Neural cell (in vitro differentiated cells): ENCODE data around the gene NEBL. TPM values are rescaled to one million over a fixed set of nuclear protein-coding genes. Genes with fewer than 3 reads are reported as not detected.

Experiments used
- H2AFZ ChIP-seq: fragments of 200-600, 300-800 bp; sonication (generic), shearing (Covaris generic); 2 replicates; pipeline ENCODE4 v1.6.0; 2014; ENCODE audit warnings: low read depth, mild to moderate bottlenecking, antibody characterized with exemption, low read length, moderate library complexity
- H3F3A ChIP-seq: fragments of 200-600 bp; shearing (Covaris generic); 2 replicates; pipeline ENCODE4 v1.6.1; 2016; ENCODE audit warnings: mild to moderate bottlenecking, moderate library complexity, mixed read lengths, antibody characterized with exemption, low read length; ENCODE audit not compliant: insufficient read depth, poor library complexity, severe bottlenecking
- H3K27ac ChIP-seq: fragments of 200-600, 300-800 bp; sonication (generic), shearing (Covaris generic); 2 replicates; pipeline ENCODE4 v1.5.1; 2014; ENCODE audit warnings: mild to moderate bottlenecking, low read length, moderate library complexity
- H3K27me3 ChIP-seq: fragments of 300-800, 200-600 bp; sonication (generic), shearing (Covaris generic); 2 replicates; pipeline ENCODE4 v1.6.0; 2014; ENCODE audit warnings: mild to moderate bottlenecking, low read depth, low read length, moderate library complexity; ENCODE audit not compliant: insufficient read depth
- H3K36me3 ChIP-seq: fragments of 300-800, 200-600 bp; sonication (generic), shearing (Covaris generic); 2 replicates; pipeline ENCODE4 v1.5.1; 2014; ENCODE audit warnings: mild to moderate bottlenecking, antibody characterized with exemption, low read length, moderate library complexity; ENCODE audit not compliant: insufficient read depth
- H3K4me2 ChIP-seq: fragments of 300-800, 200-600 bp; sonication (generic), shearing (Covaris generic); 2 replicates; pipeline ENCODE4 v1.6.0; 2014; ENCODE audit warnings: mild to moderate bottlenecking, low read length
- H3K4me3 ChIP-seq: fragments of 300-800, 200-600 bp; sonication (generic), shearing (Covaris generic); 2 replicates; pipeline ENCODE4 v1.5.1; 2014; ENCODE audit warnings: mild to moderate bottlenecking, low read length, moderate library complexity
- H3K79me2 ChIP-seq: fragments of 200-600 bp; shearing (Covaris generic); replicated peaks from 2 replicates; pipeline ENCODE4 v1.6.0; 2014; ENCODE audit warnings: mild to moderate bottlenecking, low read length, moderate library complexity; ENCODE audit not compliant: insufficient read depth
- H3K9ac ChIP-seq: fragments of 300-800, 200-600 bp; sonication (generic), shearing (Covaris generic); 2 replicates; pipeline ENCODE4 v1.6.1; 2016; ENCODE audit warnings: mild to moderate bottlenecking, low read length, mixed read lengths
- H3K9me2 ChIP-seq: fragments of 200-600 bp; shearing (Covaris generic); 2 replicates; pipeline ENCODE4 v1.6.1; 2016; ENCODE audit warnings: mild to moderate bottlenecking, low read length, mixed read lengths; ENCODE audit not compliant: insufficient read depth
- H3K9me3 ChIP-seq: fragments of 200-600, 300-800 bp; sonication (generic), shearing (Covaris generic); 2 replicates; pipeline ENCODE4 v1.6.1; 2016; ENCODE audit warnings: mild to moderate bottlenecking, mixed run types, low read length, moderate library complexity, mixed read lengths
- H4K20me1 ChIP-seq: fragments of 200-600 bp; shearing (Covaris generic); 2 replicates; pipeline ENCODE4 v1.6.1; 2016; ENCODE audit warnings: mild to moderate bottlenecking, mixed run types; ENCODE audit not compliant: insufficient read depth
- CTCF ChIP-seq: fragments of 450-650 bp; IDR thresholded peaks from 2 replicates; pipeline ENCODE4 v1.5.1; 2014; ENCODE audit warnings: antibody characterized with exemption, mild to moderate bottlenecking, moderate library complexity; ENCODE audit not compliant: poor library complexity, severe bottlenecking
- EP300 ChIP-seq: fragments of 450-650 bp; conservative IDR thresholded peaks from 2 replicates; pipeline ENCODE4 v1.6.1; 2014; ENCODE audit warnings: antibody characterized with exemption, mild to moderate bottlenecking, moderate library complexity; ENCODE audit not compliant: poor library complexity, severe bottlenecking
- EZH2 ChIP-seq: fragments of 200-600, 300-800 bp; shearing (Covaris generic), sonication (generic); IDR thresholded peaks from 2 replicates; pipeline ENCODE4 v1.6.1; 2014; ENCODE audit warnings: antibody characterized with exemption, low read length, borderline replicate concordance, mild to moderate bottlenecking; ENCODE audit not compliant: insufficient read depth, poor library complexity, severe bottlenecking
- MXI1 ChIP-seq: fragments of 450-650 bp; conservative IDR thresholded peaks from 2 replicates; pipeline ENCODE4 v1.6.1; 2014; ENCODE audit warnings: antibody characterized with exemption, mild to moderate bottlenecking; ENCODE audit not compliant: poor library complexity, severe bottlenecking
- POLR2AphosphoS5 ChIP-seq: IDR thresholded peaks from 2 replicates; pipeline ENCODE4 v1.6.1; 2012
- RAD21 ChIP-seq: fragments of 450-650 bp; conservative IDR thresholded peaks from 2 replicates; pipeline ENCODE4 v1.6.1; 2014; ENCODE audit warnings: antibody characterized with exemption, mild to moderate bottlenecking, moderate library complexity
- REST ChIP-seq: IDR thresholded peaks from 2 replicates; pipeline ENCODE4 v1.6.1; 2012; ENCODE audit warnings: borderline replicate concordance
- SMC3 ChIP-seq: fragments of 450-650 bp; conservative IDR thresholded peaks from 2 replicates; pipeline ENCODE4 v1.6.1; 2014; ENCODE audit warnings: antibody characterized with exemption, mild to moderate bottlenecking, moderate library complexity; ENCODE audit not compliant: poor library complexity
- TAF1 ChIP-seq: IDR thresholded peaks from 2 replicates; pipeline ENCODE4 v1.6.1; 2012; ENCODE audit warnings: low read depth
- polyA plus RNA-seq: library from polyadenylated mRNA; depleted of rRNA; stranded (reverse); fragments of >200 nt; gene quantifications from 2 replicates; pipeline ENCODE4 v1.2.3, GENCODE V29; 2014

NEBL gene
- polyA plus RNA-seq, 1 donor from 2014 or later, result 16.3 TPM

GRCh38 chr10:20836401-20836800, 60.7 kb downstream of the NEBL start:
- Histone ChIP-seq H3K9me3 (no peaks in the 10 kb centered on the region), H3F3A (no peaks in the 10 kb centered on the region), H3K4me3 (no peak overlapping the region), H3K4me2 (no peak overlapping the region), H4K20me1 (no peaks in the 10 kb centered on the region), H3K36me3 (no peaks in the 10 kb centered on the region), H3K9me2 (no peaks in the 10 kb centered on the region), H3K79me2 (no peaks in the 10 kb centered on the region), H2AFZ (no peak overlapping the region), H3K27ac (no peak overlapping the region), H3K9ac (no peak overlapping the region), H3K27me3 (no peaks in the 10 kb centered on the region)
- no peak for TF ChIP-seq SMC3
- TF ChIP-seq REST, result no peak
- no peak for TF ChIP-seq EZH2
- TF ChIP-seq RAD21, result no peak
- TF ChIP-seq CTCF, result no peak

GRCh38 chr10:20835335-20835734, 61.8 kb downstream of the NEBL start:
- H4K20me1 ChIP-seq, result no peaks in the 10 kb centered on the region
- H3K9ac ChIP-seq, result no peak overlapping the region
- no peaks in the 10 kb centered on the region for H3K79me2 ChIP-seq
- no peak overlapping the region for H3K4me2 ChIP-seq
- no peaks in the 10 kb centered on the region for H3K9me2 ChIP-seq
- H2AFZ ChIP-seq, result no peak overlapping the region
- H3K4me3 ChIP-seq, result no peak overlapping the region
- H3K27ac ChIP-seq, result no peak overlapping the region
- H3K36me3 ChIP-seq, result no peaks in the 10 kb centered on the region
- no peaks in the 10 kb centered on the region for H3F3A ChIP-seq
- no peaks in the 10 kb centered on the region for H3K27me3 ChIP-seq
- TF ChIP-seq EP300, result no peak
- no peak for TF ChIP-seq REST
- no peak for TF ChIP-seq POLR2AphosphoS5
- no peak for TF ChIP-seq MXI1
- no peak for TF ChIP-seq CTCF
- TF ChIP-seq RAD21, result no peak
- no peak for TF ChIP-seq SMC3
- TF ChIP-seq EZH2, result no peak
- no peak for TF ChIP-seq TAF1
- H3K9me3 ChIP-seq, result no peaks in the 10 kb centered on the region
